Motor neuron (in vitro differentiated cells): ENCODE measurements around the gene ATP6AP1. TPM values are rescaled to one million over a fixed set of nuclear protein-coding genes. Genes with fewer than 3 reads are reported as not detected.

ENCODE experiments used
- ATAC-seq, 8 experiments: fragments of 200-7000 bp; cut with Tn5 transposase; replicated peaks in 6 of 8; 2 replicates each; pipeline ENCODE4 v1.8.0; 2021; ENCODE audit warnings: mild to moderate bottlenecking in 8 of 8, moderate library complexity in 8 of 8
- H3K27ac ChIP-seq, 2 donors: fragments of 250-450 bp; sonication (Bioruptor Pico); 2 replicates each; pipeline ENCODE4 v1.9.0; 2021; ENCODE audit warnings: antibody characterized with exemption in 2 of 2, mild to moderate bottlenecking in 2 of 2, moderate library complexity in 1 of 2
- H3K4me1 ChIP-seq, 2 donors: fragments of 250-450 bp; sonication (Bioruptor Pico); replicated peaks in 1 of 2; 2 replicates each; pipeline ENCODE4 v1.6.1; 2021; ENCODE audit warnings: antibody characterized with exemption in 2 of 2, mild to moderate bottlenecking in 2 of 2, moderate library complexity in 1 of 2
- H3K4me3 ChIP-seq, 5 donors: fragments of 250-450 bp; sonication (Bioruptor Pico); 2 replicates each; pipeline ENCODE4 v1.9.0; 2021; ENCODE audit warnings: antibody characterized with exemption in 5 of 5, mild to moderate bottlenecking in 5 of 5, moderate library complexity in 4 of 5
- WGBS, 10 experiments: fragments of 450-650 bp; shearing (Covaris generic); methylation state at CpG; one replicate each; pipeline ENCODE4 v1.0.0; 2022; 5-methylcytosine and 5-hydroxymethylcytosine counted together
- in situ Hi-C, 9 experiments: fragments of 400-800 bp; cut with MboI; loops; one replicate each; pipeline ENCODE4 v1.15.0; 2021; ENCODE audit warnings: low sequenced_read_pairs in 9 of 9, low pct_unique_long_range_greater_than_20kb in 2 of 9; ENCODE audit not compliant: unreplicated experiment in 9 of 9
- total RNA-seq, 8 experiments: library from RNA; unstranded; fragments of 300-600 nt; gene quantifications; 2 replicates each; pipeline versions ENCODE4 v1.2.3 to v1.2.4, GENCODE V29; 2022

ATP6AP1 gene
- total RNA-seq, 8 experiments from 2014 or later: 67.6 to 164 (median 78.9) TPM

DNA sequence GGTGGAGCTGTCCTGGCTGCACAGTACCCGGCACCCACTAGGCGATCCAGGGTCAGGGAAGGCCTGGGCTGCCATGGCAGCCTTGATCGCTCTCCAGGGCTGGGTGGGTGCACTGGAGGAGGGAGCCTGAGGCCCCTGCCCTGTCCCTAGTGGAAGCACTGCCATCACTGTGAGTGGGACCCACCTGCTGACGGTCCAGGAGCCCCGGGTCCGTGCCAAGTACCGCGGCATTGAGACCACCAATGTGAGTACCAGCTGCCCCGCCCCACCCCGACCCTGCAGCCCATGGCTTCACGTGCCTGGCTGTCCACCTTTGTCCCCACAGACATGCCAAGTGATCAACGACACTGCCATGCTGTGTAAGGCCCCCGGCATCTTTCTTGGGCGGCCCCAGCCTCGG lies 38.4 kb downstream of the ATP6AP1 start:
- WGBS, 10 experiments: 96% methylated on average over 5 of the region's 15 CpGs; no CpG with 5 or more reads in 9 of the 10 experiments
- H3K27ac ChIP-seq: no peak overlapping the region
- no peak for ATAC-seq
- no peak overlapping the region for H3K4me3 ChIP-seq
- in situ Hi-C loops: no loop called here
- peaks cover 0 to 2% of the 10 kb centered on the region in 2 donors for H3K4me1 ChIP-seq

DNA sequence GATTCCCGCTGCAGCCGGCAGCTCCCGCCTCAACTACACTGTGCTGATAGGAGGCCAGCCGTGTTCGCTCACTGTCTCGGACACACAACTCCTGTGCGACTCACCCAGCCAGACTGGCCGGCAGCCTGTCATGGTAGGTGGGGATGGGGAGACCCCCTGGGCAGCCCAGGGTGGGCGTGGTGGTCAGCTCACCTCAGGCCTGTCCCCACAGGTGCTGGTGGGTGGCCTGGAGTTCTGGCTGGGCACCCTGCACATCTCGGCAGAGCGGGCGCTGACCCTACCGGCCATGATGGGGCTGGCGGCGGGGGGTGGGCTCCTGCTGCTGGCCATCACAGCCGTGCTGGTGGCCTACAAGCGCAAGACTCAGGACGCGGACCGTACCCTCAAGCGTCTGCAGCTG lies 39.1 kb downstream of the ATP6AP1 start:
- no peak for ATAC-seq
- WGBS, 10 experiments: no CpG with 5 or more reads among the region's 21 CpGs
- in situ Hi-C loops: no loop called here
- Histone ChIP-seq H3K4me3 (no peak overlapping the region), H3K27ac (no peak overlapping the region), H3K4me1 (no peaks in the 10 kb centered on the region)

DNA sequence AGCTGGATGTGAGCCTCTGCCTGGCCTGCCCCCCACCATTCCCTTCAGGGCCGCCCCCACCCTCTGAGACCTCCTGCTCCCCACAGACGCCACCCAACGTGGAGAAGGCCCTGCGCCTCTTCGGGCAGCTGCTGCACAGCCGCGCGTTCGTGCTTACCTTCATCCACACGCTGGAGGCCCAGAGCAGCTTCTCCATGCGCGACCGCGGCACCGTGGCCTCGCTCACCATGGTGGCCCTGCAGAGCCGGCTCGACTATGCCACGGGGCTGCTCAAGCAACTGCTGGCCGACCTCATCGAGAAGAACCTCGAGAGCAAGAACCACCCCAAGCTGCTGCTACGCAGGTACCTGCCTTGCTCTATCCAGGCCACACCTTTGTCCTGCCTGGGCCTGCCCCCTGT lies 39.7 kb downstream of the ATP6AP1 start:
- Histone ChIP-seq H3K4me1 (no peaks in the 10 kb centered on the region), H3K27ac (no peak overlapping the region), H3K4me3 (no peak overlapping the region)
- in situ Hi-C loops: no loop called here
- WGBS, 10 experiments: no CpG with 5 or more reads among the region's 23 CpGs
- ATAC-seq: no peak

DNA sequence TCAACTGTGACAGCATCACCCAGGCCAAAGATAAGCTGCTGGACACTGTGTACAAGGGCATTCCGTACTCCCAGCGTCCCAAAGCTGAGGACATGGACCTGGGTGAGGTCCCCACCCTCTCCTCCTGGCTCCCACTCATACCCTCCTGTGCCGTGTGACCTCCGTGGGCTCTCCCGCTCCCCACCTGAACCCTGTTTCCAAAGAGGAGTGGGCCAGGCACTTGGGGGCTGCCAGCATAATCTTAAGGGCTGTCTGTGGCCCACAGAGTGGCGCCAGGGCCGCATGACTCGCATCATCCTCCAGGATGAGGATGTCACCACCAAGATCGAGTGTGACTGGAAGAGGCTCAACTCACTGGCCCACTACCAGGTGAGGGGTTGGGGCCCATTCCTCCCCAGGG lies 40.6 kb downstream of the ATP6AP1 start:
- H3K4me1 ChIP-seq: no peaks in the 10 kb centered on the region
- ATAC-seq: no peak
- in situ Hi-C loops: no loop called here
- whole genome bisulfite sequencing, 10 experiments: 100% methylated on average over 1 of the region's 9 CpGs; no CpG with 5 or more reads in 9 of the 10 experiments
- H3K27ac ChIP-seq: no peak overlapping the region
- no peak overlapping the region for H3K4me3 ChIP-seq

DNA sequence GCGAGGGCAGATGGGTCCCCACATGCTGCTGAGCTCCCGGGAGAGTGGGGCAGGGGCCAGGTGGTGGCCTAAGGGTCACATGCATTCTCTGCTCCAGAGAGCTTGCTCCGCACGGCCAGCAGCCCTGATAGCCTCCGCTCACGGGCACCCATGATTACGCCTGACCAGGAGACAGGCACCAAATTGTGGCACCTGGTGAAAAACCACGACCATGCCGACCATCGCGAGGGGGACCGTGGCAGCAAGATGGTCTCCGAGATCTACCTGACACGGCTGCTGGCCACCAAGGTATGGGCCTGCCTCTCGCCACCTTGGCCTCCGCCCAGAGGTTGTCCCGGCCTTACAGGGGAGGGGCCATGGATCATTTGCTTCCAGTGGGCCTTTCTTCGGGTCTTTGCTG lies 41.4 kb downstream of the ATP6AP1 start:
- WGBS, 10 experiments: 85 to 91% methylated on average over 4 to 7 of the region's 18 CpGs; no CpG with 5 or more reads in 8 of the 10 experiments
- in situ Hi-C loops: no loop called here
- H3K4me1 ChIP-seq: no peaks in the 10 kb centered on the region
- no peak overlapping the region for H3K27ac ChIP-seq
- ATAC-seq: no peak
- no peak overlapping the region for H3K4me3 ChIP-seq

DNA sequence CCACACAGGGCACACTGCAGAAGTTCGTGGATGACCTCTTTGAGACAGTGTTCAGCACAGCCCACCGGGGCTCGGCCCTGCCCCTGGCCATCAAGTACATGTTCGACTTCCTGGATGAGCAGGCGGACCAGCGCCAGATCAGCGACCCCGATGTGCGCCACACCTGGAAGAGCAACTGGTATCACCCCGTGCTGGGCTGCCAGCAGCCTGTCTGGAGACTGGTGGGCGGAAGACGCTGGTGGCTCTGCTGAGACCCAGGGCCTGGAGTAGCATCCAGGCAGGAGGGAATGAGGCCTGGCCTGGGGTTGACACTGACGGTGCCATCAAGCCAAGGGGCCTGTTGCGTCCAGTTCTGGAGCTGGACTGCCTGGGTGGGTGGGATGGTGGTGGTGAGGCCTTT lies 42.0 kb downstream of the ATP6AP1 start:
- 95% methylated on average over 4 of the region's 14 CpGs; no CpG with 5 or more reads in 9 of the 10 experiments for WGBS, 10 experiments
- no peak overlapping the region for H3K4me3 ChIP-seq
- in situ Hi-C loops: no loop called here
- H3K27ac ChIP-seq: no peak overlapping the region
- no peaks in the 10 kb centered on the region for H3K4me1 ChIP-seq
- no peak for ATAC-seq

DNA sequence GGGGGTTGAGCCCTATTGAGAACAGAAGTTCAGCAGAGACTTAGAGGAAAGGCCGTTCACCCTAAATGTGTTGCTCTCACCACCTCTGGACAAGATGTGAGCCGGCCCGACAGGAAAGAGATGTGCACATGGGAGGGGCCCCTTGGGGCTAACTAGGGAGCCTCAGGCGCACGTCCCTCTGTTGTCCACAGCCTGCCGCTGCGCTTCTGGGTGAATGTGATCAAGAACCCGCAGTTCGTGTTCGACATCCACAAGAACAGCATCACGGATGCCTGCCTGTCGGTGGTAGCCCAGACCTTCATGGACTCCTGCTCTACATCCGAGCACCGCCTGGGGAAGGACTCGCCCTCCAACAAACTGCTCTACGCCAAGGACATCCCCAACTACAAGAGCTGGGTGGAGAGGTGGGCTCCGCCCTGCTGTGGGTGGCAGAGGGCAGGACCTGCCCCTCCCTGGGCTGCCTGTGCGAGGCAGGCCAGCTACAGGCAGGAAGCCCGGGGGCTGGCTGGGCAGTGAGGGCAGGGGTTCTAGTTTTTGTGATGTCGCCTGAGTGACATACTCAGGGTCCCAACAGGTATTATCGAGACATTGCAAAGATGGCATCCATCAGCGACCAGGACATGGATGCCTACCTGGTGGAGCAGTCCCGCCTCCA lies 42.6 kb downstream of the ATP6AP1 start:
- H3K4me1 ChIP-seq: no peaks in the 10 kb centered on the region
- WGBS, 10 experiments: 60 to 80% methylated on average over 1 of the region's 23 CpGs; no CpG with 5 or more reads in 8 of the 10 experiments
- in situ Hi-C loops: no loop called here
- H3K4me3 ChIP-seq: no peak overlapping the region
- no peak for ATAC-seq
- H3K27ac ChIP-seq: no peak overlapping the region

DNA sequence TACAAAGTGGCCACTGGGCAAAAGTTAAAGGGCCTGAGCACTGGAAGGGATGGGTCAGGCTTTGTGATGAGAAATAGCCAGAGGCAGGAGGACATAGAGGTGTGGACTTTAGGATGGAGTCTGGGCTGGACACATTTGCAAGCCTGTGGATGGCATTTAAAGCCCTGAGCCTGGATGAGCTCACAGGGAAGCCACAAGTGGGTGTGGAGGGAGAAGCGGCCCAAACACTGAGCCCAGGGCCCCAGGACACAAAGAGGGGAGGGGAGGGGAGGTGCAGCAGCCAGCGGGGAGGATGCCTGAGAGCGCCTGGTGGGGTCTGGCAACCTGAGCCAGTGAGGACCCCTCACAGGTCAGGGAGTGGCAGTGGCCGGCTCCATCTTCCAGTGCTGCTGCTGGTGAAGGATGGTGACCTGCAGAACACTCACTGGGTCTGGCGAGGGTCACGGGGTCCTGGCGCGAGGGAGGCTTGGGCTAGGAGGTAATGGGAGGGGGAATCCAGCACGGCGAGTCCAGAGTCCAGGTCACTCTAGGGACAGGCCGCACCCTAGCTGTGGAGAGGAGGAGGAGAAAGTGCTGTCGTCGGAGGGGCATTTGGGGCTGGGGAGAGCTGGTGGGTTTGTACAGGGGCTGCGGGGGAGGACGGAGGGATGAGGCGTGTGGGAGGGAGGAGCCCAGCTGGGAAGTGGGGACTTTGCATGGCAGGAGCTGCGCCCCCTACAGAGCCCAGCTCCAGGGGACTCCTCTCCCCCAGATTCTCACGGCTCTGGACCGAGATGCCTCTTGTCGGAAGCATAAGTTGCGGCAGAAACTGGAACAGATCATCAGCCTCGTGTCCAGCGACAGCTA lies 43.6 kb downstream of the ATP6AP1 start:
- no CpG with 5 or more reads among the region's 23 CpGs for WGBS, 10 experiments
- peak in 5 of 8 experiments; percentile 6 to 87 (median 19) for ATAC-seq
- no peaks in the 10 kb centered on the region for H3K4me1 ChIP-seq
- H3K4me3 ChIP-seq: no peak overlapping the region
- in situ Hi-C loops: no loop called here
- no peak overlapping the region for H3K27ac ChIP-seq

DNA sequence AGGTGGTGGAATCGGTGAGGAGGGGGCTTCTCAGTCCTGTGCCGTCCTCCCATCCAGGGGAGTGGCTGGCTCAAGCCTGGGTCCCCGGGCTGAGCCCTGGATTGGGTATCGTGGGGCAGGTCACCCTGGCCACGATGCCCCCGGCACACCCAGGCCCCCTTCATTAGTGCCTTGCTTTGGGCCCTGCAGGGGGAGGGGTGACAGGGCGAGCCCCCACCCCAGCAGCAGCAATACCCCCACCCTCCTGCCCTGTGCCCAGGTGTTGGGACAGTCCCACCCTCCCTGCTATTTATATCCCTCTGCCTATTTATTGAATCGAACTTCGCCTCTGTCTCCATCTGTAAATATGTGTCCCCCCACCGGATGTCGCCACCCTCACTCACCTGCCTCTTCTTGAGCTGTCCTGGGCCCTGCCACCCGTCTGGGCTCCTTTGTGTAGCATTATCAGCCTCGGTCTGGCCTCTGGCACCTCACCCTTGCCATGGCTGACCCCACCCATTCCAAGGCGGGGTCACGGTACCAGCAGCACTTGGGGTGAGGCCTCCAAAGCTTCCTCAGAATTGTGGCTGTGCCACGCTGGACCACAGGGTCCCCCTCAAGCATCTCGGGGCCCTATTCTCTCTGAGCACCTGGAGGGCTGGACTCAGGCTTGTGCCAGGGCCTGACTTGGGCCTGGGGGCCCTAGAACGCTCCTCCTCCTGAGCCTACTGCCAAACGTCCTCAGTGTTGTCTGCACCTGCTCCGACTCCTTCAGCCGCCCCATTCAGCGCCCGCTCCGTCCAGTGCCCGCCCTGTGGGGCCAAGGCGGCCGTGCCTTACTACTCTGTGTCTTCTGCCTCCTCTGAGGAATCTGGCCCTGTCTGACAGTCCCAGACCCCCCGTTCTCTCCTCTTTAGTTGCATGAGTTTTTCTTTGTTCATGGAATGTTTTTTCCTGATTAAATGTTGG lies 44.5 kb downstream of the ATP6AP1 start:
- in situ Hi-C loops: no loop called here
- no peak overlapping the region for H3K4me3 ChIP-seq
- peaks cover 3 to 4% of the 10 kb centered on the region in 2 donors for H3K4me1 ChIP-seq
- no peak overlapping the region for H3K27ac ChIP-seq
- ATAC-seq: peak in 3 of 8 experiments; percentile 15 to 26 (median 20)
- WGBS, 10 experiments: 40 to 80% (median 62%) methylated on average over 1 to 7 of the region's 28 CpGs; no CpG with 5 or more reads in 7 of the 10 experiments

DNA sequence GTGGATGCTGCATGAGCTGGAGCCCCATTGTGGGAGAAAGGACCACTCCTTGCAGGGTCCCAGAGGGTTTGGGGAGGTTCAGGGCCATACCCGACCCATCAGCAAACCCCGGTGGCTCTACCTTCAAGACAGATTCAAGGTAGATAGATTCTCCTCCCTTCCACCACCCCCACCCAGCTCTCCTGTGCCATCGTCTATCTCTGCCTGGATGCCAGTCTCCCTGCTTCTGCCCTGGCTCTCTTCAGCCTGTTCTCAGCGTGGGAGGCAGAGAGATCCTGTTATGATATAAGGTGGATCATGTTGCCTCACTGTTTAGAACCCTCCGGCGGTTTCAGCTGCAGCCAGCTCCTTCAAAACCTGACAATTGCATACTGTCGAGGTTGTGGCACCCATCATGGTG lies 45.2 kb downstream of the ATP6AP1 start:
- H3K4me1 ChIP-seq: peaks cover 4% of the 10 kb centered on the region in 2 donors
- no peak overlapping the region for H3K4me3 ChIP-seq
- ATAC-seq: no peak
- in situ Hi-C loops: no loop called here
- WGBS, 10 experiments: 60 to 67% methylated on average over 2 to 3 of the region's 7 CpGs; no CpG with 5 or more reads in 8 of the 10 experiments
- H3K27ac ChIP-seq: no peak overlapping the region

DNA sequence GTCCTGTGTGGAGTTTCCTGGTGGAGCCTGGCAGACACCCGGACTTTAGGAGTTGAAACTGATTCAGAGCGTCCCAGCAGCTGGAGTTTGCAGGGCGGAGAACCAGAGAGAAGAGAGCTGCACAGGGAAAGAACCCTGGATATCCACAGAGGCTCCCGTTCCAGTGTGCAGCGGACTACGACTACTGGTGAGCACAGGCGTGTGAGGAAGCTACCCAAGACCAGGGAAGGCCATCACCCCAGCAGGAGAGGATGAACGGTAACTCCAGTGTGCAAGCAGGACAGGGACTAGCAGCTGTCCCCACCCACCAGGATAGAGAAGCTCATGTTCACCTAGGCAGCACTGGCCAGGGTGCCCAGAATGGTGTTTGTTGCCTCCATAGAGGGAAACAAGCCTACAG lies 48.3 kb downstream of the ATP6AP1 start:
- WGBS, 10 experiments: 60 to 96% (median 96%) methylated on average over 1 to 4 of the region's 8 CpGs; no CpG with 5 or more reads in 7 of the 10 experiments
- Histone ChIP-seq H3K4me1 (peaks cover 4 to 9% of the 10 kb centered on the region in 2 donors), H3K4me3 (no peak overlapping the region), H3K27ac (no peak overlapping the region)
- no peak for ATAC-seq
- in situ Hi-C loops: no loop called here

DNA sequence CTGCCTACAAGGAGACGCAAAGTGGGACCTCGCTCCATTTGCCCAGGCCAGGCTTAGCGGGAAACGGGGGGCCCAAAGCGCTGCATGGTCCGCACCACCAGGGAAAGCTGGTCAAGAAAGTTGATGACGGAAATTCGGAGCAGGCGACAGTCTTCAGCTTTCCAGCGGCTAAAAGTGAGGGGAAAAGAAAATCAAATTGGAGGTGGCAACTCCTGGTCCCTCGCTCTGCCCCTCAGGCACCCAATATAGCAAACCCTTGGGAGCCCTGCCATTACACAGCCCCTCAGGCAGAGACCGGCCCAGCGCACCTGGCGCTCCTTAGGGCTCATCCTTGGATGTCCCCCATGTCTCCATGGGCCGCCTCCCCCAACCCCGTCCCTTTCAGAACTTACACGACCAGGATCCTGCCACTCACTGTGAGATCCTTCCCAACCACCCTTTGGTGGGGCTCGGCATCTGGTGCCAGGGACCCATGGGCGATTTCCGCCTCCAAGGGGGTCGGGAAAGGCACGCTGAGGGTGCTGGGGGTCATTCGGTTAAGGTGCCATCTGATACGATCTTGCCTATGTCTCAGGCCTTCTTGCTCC lies 49.5 kb downstream of the ATP6AP1 start:
- Histone ChIP-seq H3K4me3 (peak overlapping the region; percentile 36 to 48 (median 39)), H3K4me1 (peaks cover 4 to 9% of the 10 kb centered on the region in 2 donors), H3K27ac (peak overlapping the region; percentile 66 to 94)
- in situ Hi-C loops: no loop called here
- ATAC-seq: no peak
- 71 to 100% (median 76%) methylated on average over 1 to 10 of the region's 24 CpGs; no CpG with 5 or more reads in 7 of the 10 experiments for WGBS, 10 experiments
